Liver (tissue), 3 donors: Measurements from ENCODE around the gene SLC25A28.

Experiments used
- RXRA ChIP-seq, 2 donors: IDR thresholded peaks; 2 replicates each; pipeline ENCODE4 v1.6.1; 2017 to 2018; ENCODE audit warnings: antibody characterized with exemption in 2 of 2, mild to moderate bottlenecking in 1 of 2
- SP1 ChIP-seq: IDR thresholded peaks from 2 replicates; pipeline ENCODE4 v1.6.1; 2018; ENCODE audit warnings: antibody characterized with exemption, mild to moderate bottlenecking
- TAF1 ChIP-seq: conservative IDR thresholded peaks from 2 replicates; pipeline ENCODE4 v1.6.1; 2016; ENCODE audit warnings: antibody characterized with exemption, mild to moderate bottlenecking
- YY1 ChIP-seq: IDR thresholded peaks from 2 replicates; pipeline ENCODE4 v1.6.1; 2016; ENCODE audit warnings: antibody characterized with exemption, mild to moderate bottlenecking
- TF ChIP-seq, protein P1 (sequence below): fragments of 150-350 bp; IDR thresholded peaks from 2 replicates; pipeline ENCODE4 v1.5.1; 2017; ENCODE audit warnings: improper control_type of control experiment, low read depth, low read length; ENCODE audit not compliant: missing input control
- TF ChIP-seq, protein P2 (sequence below): IDR thresholded peaks from 2 replicates; pipeline ENCODE4 v1.6.1; 2016; ENCODE audit warnings: antibody characterized with exemption
- TF ChIP-seq, protein P3 (sequence below): IDR thresholded peaks from 2 replicates; pipeline ENCODE4 v1.6.1; 2016; ENCODE audit warnings: antibody characterized with exemption
- TF ChIP-seq, protein P4 (sequence below): IDR thresholded peaks from 2 replicates; pipeline ENCODE4 v1.6.1; 2016; ENCODE audit warnings: antibody characterized with exemption
- donor health status: healthy.
- donor health status: healthy.

DNA sequence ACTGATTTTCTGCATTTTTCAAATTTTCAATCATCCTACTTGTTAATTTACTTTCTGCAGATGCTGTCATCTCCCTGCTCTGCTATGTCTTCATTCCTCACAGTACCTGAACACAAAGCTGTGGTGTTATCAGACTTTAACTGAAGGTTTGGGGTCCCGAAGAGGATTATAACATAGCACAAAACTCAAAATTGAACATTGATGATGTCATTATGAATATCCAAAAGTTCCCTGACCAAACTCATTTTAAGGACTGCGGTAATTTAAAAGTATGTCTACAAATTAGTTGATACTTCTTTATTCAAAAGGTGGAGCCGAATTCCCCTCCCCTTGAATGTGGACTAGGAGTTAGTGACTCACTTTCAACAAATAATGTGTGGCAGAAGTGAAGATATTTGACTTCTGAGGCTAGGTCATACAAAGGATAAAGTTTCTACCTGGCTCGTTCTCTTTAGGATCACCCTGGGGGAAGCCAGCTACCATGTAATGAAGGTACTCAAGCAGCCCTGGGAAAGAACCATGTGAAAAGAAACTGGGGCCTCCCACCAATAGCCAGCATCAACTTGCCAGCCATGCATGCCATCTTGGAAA lies 32.7 kb upstream of the SLC25A28 start:
- TF ChIP-seq, protein P1, sequence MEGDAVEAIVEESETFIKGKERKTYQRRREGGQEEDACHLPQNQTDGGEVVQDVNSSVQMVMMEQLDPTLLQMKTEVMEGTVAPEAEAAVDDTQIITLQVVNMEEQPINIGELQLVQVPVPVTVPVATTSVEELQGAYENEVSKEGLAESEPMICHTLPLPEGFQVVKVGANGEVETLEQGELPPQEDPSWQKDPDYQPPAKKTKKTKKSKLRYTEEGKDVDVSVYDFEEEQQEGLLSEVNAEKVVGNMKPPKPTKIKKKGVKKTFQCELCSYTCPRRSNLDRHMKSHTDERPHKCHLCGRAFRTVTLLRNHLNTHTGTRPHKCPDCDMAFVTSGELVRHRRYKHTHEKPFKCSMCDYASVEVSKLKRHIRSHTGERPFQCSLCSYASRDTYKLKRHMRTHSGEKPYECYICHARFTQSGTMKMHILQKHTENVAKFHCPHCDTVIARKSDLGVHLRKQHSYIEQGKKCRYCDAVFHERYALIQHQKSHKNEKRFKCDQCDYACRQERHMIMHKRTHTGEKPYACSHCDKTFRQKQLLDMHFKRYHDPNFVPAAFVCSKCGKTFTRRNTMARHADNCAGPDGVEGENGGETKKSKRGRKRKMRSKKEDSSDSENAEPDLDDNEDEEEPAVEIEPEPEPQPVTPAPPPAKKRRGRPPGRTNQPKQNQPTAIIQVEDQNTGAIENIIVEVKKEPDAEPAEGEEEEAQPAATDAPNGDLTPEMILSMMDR: no peak
- TF ChIP-seq, protein P2, sequence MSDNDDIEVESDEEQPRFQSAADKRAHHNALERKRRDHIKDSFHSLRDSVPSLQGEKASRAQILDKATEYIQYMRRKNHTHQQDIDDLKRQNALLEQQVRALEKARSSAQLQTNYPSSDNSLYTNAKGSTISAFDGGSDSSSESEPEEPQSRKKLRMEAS: no peak
- TF ChIP-seq, protein P3, sequence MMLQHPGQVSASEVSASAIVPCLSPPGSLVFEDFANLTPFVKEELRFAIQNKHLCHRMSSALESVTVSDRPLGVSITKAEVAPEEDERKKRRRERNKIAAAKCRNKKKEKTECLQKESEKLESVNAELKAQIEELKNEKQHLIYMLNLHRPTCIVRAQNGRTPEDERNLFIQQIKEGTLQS: no peak
- TF ChIP-seq, protein P4, sequence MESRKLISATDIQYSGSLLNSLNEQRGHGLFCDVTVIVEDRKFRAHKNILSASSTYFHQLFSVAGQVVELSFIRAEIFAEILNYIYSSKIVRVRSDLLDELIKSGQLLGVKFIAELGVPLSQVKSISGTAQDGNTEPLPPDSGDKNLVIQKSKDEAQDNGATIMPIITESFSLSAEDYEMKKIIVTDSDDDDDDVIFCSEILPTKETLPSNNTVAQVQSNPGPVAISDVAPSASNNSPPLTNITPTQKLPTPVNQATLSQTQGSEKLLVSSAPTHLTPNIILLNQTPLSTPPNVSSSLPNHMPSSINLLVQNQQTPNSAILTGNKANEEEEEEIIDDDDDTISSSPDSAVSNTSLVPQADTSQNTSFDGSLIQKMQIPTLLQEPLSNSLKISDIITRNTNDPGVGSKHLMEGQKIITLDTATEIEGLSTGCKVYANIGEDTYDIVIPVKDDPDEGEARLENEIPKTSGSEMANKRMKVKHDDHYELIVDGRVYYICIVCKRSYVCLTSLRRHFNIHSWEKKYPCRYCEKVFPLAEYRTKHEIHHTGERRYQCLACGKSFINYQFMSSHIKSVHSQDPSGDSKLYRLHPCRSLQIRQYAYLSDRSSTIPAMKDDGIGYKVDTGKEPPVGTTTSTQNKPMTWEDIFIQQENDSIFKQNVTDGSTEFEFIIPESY: no peak
- no peak for TF ChIP-seq RXRA (IDR thresholded peaks at IDR 0.05)
- no peak for TF ChIP-seq TAF1
- TF ChIP-seq YY1: no peak
- no peak for TF ChIP-seq SP1
